ENCODE results near the gene ZNF569. TPM values are rescaled to one million over a fixed set of nuclear protein-coding genes. Genes with fewer than 3 reads are reported as not detected.
A peak's percentile ranks its signal among the peaks of the same experiment; 100 is the strongest.

The ZNF569 gene
- total and polyA plus RNA-seq, 2 experiments from 2014 or later = 7.9 to 18.7 TPM

GRCh38 chr19:37370880-37371661 lies 96.2 kb downstream of the ZNF569 start, which contains the start of gene ZNF527:
TSS of gene ZNF527 (plus strand) at chr19:37371099. CDS start at chr19:37374199, 3,100 bp downstream.
- no peaks in the 10 kb centered on the region for H3K4me1 ChIP-seq (ENCODE audit: insufficient read depth)
- H3K27me3 ChIP-seq (ENCODE audit: insufficient read depth) = no peaks in the 10 kb centered on the region
- peaks cover 12% of the 10 kb centered on the region for H3K36me3 Mint-ChIP-seq (ENCODE audit: low read depth)
- DNase-seq (ENCODE audit: low spot score) (peak; percentile 98), ATAC-seq (peak; percentile 99)
- peak within 1 kb of the TSS; percentile 58; the same call in 1 of the 2 replicates for H3K27ac ChIP-seq (ENCODE audit: low read depth)
- peaks cover 5% of the 10 kb centered on the region for H3K4me1 Mint-ChIP-seq
- no peaks in the 10 kb centered on the region for H4K20me1 ChIP-seq (replicated peaks; ENCODE audit: insufficient read depth)
- H3K4me3 Mint-ChIP-seq = peak within 1 kb of the TSS; percentile 90
- H3K9me3 Mint-ChIP-seq = peaks cover 22% of the 10 kb centered on the region
- peaks cover 6% of the 10 kb centered on the region for H3K27me3 Mint-ChIP-seq (ENCODE audit: insufficient read depth, low read depth, poor library complexity)
- TF ChIP-seq EZH2phosphoT487 (IDR thresholded peaks at IDR 0.05; ENCODE audit: unreplicated experiment) = no peak
- no peak for TF ChIP-seq JUNB (IDR thresholded peaks at IDR 0.05; ENCODE audit: unreplicated experiment)
- peak; percentile 86 for TF ChIP-seq CREB1 (CRISPR knock-in tag; IDR thresholded peaks at IDR 0.05; ENCODE audit: low read depth)
- TF ChIP-seq ZNF114 (CRISPR knock-in tag; IDR thresholded peaks at IDR 0.05) = no peak
- no peak for TF ChIP-seq ZNF462 (CRISPR knock-in tag; IDR thresholded peaks at IDR 0.05)
- TF ChIP-seq NANOG (IDR thresholded peaks at IDR 0.05; ENCODE audit: borderline replicate concordance) = no peak
- TF ChIP-seq CTCF (conservative IDR thresholded peaks at IDR 0.05; ENCODE audit: low read depth in 2 of 2) = no peak
- no peak for TF ChIP-seq ZNF331 (CRISPR knock-in tag; IDR thresholded peaks at IDR 0.05; ENCODE audit: low read depth)
- TF ChIP-seq STAT1 (IDR thresholded peaks at IDR 0.05; ENCODE audit: unreplicated experiment) = no peak
- TF ChIP-seq EZH2 (IDR thresholded peaks at IDR 0.05; ENCODE audit: low read depth, unreplicated experiment) = no peak
- TF ChIP-seq, protein P1, sequence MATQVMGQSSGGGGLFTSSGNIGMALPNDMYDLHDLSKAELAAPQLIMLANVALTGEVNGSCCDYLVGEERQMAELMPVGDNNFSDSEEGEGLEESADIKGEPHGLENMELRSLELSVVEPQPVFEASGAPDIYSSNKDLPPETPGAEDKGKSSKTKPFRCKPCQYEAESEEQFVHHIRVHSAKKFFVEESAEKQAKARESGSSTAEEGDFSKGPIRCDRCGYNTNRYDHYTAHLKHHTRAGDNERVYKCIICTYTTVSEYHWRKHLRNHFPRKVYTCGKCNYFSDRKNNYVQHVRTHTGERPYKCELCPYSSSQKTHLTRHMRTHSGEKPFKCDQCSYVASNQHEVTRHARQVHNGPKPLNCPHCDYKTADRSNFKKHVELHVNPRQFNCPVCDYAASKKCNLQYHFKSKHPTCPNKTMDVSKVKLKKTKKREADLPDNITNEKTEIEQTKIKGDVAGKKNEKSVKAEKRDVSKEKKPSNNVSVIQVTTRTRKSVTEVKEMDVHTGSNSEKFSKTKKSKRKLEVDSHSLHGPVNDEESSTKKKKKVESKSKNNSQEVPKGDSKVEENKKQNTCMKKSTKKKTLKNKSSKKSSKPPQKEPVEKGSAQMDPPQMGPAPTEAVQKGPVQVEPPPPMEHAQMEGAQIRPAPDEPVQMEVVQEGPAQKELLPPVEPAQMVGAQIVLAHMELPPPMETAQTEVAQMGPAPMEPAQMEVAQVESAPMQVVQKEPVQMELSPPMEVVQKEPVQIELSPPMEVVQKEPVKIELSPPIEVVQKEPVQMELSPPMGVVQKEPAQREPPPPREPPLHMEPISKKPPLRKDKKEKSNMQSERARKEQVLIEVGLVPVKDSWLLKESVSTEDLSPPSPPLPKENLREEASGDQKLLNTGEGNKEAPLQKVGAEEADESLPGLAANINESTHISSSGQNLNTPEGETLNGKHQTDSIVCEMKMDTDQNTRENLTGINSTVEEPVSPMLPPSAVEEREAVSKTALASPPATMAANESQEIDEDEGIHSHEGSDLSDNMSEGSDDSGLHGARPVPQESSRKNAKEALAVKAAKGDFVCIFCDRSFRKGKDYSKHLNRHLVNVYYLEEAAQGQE (IDR thresholded peaks at IDR 0.05; ENCODE audit: unreplicated experiment) = no peak
- peak; percentile 98 for TF ChIP-seq ETS1 (IDR thresholded peaks at IDR 0.05)
- TF ChIP-seq POLR2AphosphoS5 (IDR thresholded peaks at IDR 0.05; ENCODE audit: low read depth) = peak; percentile 94
- H3K4me2 ChIP-seq = peak within 1 kb of the TSS; percentile 90
- H3K79me2 ChIP-seq (replicated peaks; ENCODE audit: insufficient read depth) = no peaks in the 10 kb centered on the region
- peak within 1 kb of the TSS; percentile 98 for H3K27ac Mint-ChIP-seq
- H3K36me3 ChIP-seq (ENCODE audit: insufficient read depth) = no peaks in the 10 kb centered on the region
- no peaks in the 10 kb centered on the region for H3F3A ChIP-seq (replicated peaks; ENCODE audit: low read depth)
- no peaks in the 10 kb centered on the region for H3K9me2 ChIP-seq (ENCODE audit: insufficient read depth)
- H3K4me3 ChIP-seq = peak within 1 kb of the TSS; percentile 72
- peak within 1 kb of the TSS; percentile 99 for H2AFZ ChIP-seq

Measured in GM23338 (cell line).